Fibroblast of pulmonary artery (primary cell): ENCODE measurements around the gene PSD2.

Source experiments
- DNase-seq: peaks from one replicate; pipeline ENCODE4 v3.0.0-alpha.2; 2010; ENCODE audit warnings: low read depth
- H3K4me3 ChIP-seq: replicated peaks from 2 replicates; pipeline ENCODE4 v1.5.1; 2011; ENCODE audit warnings: low read depth, mild to moderate bottlenecking, control low read depth, low read length, moderate library complexity
- CTCF ChIP-seq: IDR thresholded peaks from 2 replicates; pipeline ENCODE4 v1.5.1; 2011; ENCODE audit warnings: mild to moderate bottlenecking, control low read depth, low read length, inconsistent platforms; ENCODE audit errors: missing control alignments

Gene PSD2

GRCh38 chr5:139752506-139753473 is 42.8 kb upstream of the PSD2 start:
- TF ChIP-seq CTCF: no peak
- no peak overlapping the region for H3K4me3 ChIP-seq
- DNase-seq: no peak

- no peak for DNase-seq
- no peak for TF ChIP-seq CTCF
- no peak overlapping the region for H3K4me3 ChIP-seq
These were observed 39.5 kb upstream of the PSD2 start for GRCh38 chr5:139755892-139756671.

DNA sequence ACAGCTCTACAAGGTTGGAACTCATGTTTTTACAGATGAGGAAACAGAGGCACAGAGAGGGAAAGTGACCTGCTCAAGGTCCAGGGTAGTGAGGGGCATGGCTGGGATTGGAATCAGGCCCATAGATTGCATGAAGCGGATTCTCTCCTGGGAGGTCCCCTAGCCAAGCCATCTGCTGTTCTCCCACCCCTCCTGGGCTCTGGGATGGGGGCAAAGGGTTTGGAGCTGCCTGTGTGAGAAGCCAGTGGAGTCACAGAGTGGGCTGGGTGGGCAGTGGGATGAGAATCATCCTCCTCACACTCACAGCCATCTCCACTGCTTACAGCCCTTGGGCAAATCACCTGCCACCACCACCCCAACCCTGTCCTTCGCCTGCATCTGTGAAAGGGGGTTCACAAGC is 38.6 kb upstream of the PSD2 start:
- TF ChIP-seq CTCF: no peak
- no peak for DNase-seq
- H3K4me3 ChIP-seq: no peak overlapping the region

DNA sequence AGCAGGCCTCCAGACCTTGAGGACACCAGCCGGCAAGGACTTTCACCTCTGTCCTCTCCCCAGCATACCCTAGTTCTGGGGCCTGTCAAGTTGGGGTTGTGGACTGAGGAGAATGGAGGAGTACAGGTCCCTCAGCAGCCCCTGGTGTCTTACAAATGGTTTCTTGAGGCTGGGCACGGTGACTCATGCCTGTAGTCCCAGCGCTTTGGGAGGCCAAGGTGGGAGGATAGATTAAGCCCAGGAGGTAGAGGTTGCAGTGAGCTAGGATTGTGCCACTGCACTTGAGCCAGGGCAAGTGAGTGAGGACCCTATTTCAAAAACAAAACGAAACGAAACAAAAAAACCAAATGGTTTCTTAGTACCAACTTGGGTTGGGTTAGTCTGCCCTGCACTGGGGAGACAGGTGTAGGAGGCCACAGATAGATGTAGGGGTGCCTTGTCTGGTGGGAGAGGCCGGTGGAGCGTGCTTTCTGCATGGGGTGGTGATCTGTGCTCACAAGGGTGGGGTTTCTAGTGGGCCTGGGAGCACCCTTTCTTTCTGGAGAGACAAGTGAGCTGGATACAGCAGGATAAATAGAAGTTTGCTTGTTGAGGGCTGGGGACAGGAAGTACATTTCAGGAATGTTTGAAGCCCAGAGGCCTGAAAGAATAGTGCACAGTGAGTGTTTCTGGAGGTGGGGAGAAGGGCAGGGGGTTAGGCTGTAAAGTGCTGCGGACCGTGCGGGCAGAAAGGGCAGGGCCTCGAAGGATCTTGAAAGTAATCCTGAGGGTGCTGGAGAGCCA is 37.7 kb upstream of the PSD2 start:
- no peak overlapping the region for H3K4me3 ChIP-seq
- no peak for TF ChIP-seq CTCF
- no peak for DNase-seq

DNA sequence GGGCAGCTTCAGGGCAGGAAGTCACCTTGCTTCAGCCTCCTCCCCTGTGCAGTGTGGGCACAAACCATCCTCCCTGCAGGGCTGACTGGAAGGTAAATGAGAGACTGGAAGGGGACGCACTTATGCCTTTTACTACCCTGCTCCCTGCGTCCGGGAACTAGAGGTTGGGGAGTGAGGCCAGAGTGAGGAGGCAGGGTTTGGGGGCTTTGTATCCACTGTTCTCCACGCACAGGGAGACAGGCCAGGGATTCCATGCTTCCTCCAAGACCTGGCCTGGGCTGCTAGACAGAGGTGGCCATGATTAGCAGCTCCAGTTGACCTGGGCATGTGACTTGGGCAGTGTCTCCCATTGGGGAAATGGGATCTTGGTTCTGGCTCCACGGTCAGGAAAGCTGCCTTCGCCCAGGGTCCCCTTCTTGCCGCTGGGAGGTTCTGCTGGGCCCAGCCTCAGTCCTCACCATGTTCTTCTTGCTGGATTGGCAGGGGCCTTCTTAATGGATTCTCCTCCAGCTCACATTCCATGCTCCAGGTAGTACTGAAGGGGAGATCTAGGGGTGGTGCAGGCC is 37.0 kb upstream of the PSD2 start:
- H3K4me3 ChIP-seq: no peak overlapping the region
- TF ChIP-seq CTCF: no peak
- no peak for DNase-seq

- DNase-seq: no peak
- TF ChIP-seq CTCF: no peak
These were observed 36.3 kb upstream of the PSD2 start for GRCh38 chr5:139759219-139759721.

More at GRCh38 chr5:139759219-139759721, 36.3 kb upstream of the PSD2 start:
- no peak overlapping the region for H3K4me3 ChIP-seq
